Esophagus muscularis mucosa (tissue), 3 donors: ENCODE results near the gene TRPV4.

Source experiments
- CTCF ChIP-seq, 3 experiments: fragments of 200-600 bp in 2 of 3; fragments of 450-650 bp in 1 of 3; sonication (generic) in 2 of 3; IDR thresholded peaks; one replicate each; pipeline ENCODE4 v1.5.1; 2017 to 2019; ENCODE audit warnings: antibody characterized with exemption in 3 of 3, mild to moderate bottlenecking in 2 of 3, moderate library complexity in 1 of 3
- POLR2A ChIP-seq: fragments of 450-650 bp; IDR thresholded peaks from one replicate; pipeline ENCODE4 v1.6.1; 2017; ENCODE audit warnings: antibody characterized with exemption, moderate library complexity, mild to moderate bottlenecking, low read depth
- POLR2AphosphoS5 ChIP-seq, 2 donors: sonication (generic); formaldehyde crosslinking; IDR thresholded peaks; one replicate each; pipeline ENCODE4 v1.6.1; 2017; ENCODE audit warnings: antibody characterized with exemption in 2 of 2

- no peak for TF ChIP-seq POLR2A
- TF ChIP-seq POLR2AphosphoS5 (IDR thresholded peaks at IDR 0.05) = no peak
- no peak for TF ChIP-seq CTCF (IDR thresholded peaks at IDR 0.05)
These were observed 91.8 kb downstream of the TRPV4 start for GRCh38 chr12:109741286-109741969.
